ENCODE results near the gene DRC1.

Gene DRC1

GRCh38 chr2:26382564-26382963 is 19.2 kb upstream of the DRC1 start:
- no peak for TF ChIP-seq CTCF (IDR thresholded peaks at IDR 0.05; ENCODE audit: insufficient read depth, missing control alignments)
- FAIRE-seq (no peak), DNase-seq (ENCODE audit: insufficient read length, low spot score) (no peak)

GRCh38 chr2:26384183-26384582 is 17.5 kb upstream of the DRC1 start:
- FAIRE-seq: no peak
- no peak for DNase-seq (ENCODE audit: insufficient read length, low spot score)
- no peak for TF ChIP-seq CTCF (IDR thresholded peaks at IDR 0.05; ENCODE audit: insufficient read depth, missing control alignments)

GRCh38 chr2:26384597-26384996 is 17.1 kb upstream of the DRC1 start:
- DNase-seq (ENCODE audit: insufficient read length, low spot score): no peak
- TF ChIP-seq CTCF (IDR thresholded peaks at IDR 0.05; ENCODE audit: insufficient read depth, missing control alignments): no peak
- no peak for FAIRE-seq

- no peak for TF ChIP-seq CTCF (IDR thresholded peaks at IDR 0.05; ENCODE audit: insufficient read depth, missing control alignments)
- DNase-seq (ENCODE audit: insufficient read length, low spot score): no peak
- no peak for FAIRE-seq
These were observed 14.5 kb upstream of the DRC1 start for GRCh38 chr2:26387189-26387588.

- FAIRE-seq: no peak
- no peak for TF ChIP-seq CTCF (IDR thresholded peaks at IDR 0.05; ENCODE audit: insufficient read depth, missing control alignments)
- no peak for DNase-seq (ENCODE audit: insufficient read length, low spot score)
These were observed 7.0 kb upstream of the DRC1 start for GRCh38 chr2:26394694-26395093.

GRCh38 chr2:26395394-26395793 is 6.3 kb upstream of the DRC1 start:
- FAIRE-seq (no peak), DNase-seq (ENCODE audit: insufficient read length, low spot score) (no peak)
- TF ChIP-seq CTCF (IDR thresholded peaks at IDR 0.05; ENCODE audit: insufficient read depth, missing control alignments): no peak

GRCh38 chr2:26396734-26397298 is 4.9 kb upstream of the DRC1 start:
- TF ChIP-seq CTCF (IDR thresholded peaks at IDR 0.05; ENCODE audit: insufficient read depth, missing control alignments): no peak
- FAIRE-seq (no peak), DNase-seq (ENCODE audit: insufficient read length, low spot score) (no peak)

All from D721Med (cell line).